ENCODE data around the gene MICAL3.

MICAL3 gene

GRCh38 chr22:17743661-17744411, 280.5 kb downstream of the MICAL3 start:
- no peak overlapping the region for H3K4me3 ChIP-seq (ENCODE audit: low read depth, low read length)
- TF ChIP-seq CTCF (IDR thresholded peaks at IDR 0.05; ENCODE audit: low read depth, low read length) = no peak
- no peak for DNase-seq (ENCODE audit: low read depth, low spot score)
- in situ Hi-C loops (cut with HindIII; ENCODE audit: low sequenced_read_pairs) = no loop called here

- H3K4me3 ChIP-seq (ENCODE audit: low read depth, low read length) = no peak overlapping the region
- DNase-seq (ENCODE audit: low read depth, low spot score) = peak; percentile 68
- in situ Hi-C loops (cut with HindIII; ENCODE audit: low sequenced_read_pairs) = no loop called here
- TF ChIP-seq CTCF (IDR thresholded peaks at IDR 0.05; ENCODE audit: low read depth, low read length) = peak; percentile 89
Observed at GRCh38 chr22:17742527-17742902, 281.8 kb downstream of the MICAL3 start.

GRCh38 chr22:17741866-17742526, 282.4 kb downstream of the MICAL3 start:
- DNase-seq (ENCODE audit: low read depth, low spot score) = no peak
- TF ChIP-seq CTCF (IDR thresholded peaks at IDR 0.05; ENCODE audit: low read depth, low read length) = no peak
- in situ Hi-C loops (cut with HindIII; ENCODE audit: low sequenced_read_pairs) = no loop called here
- no peak overlapping the region for H3K4me3 ChIP-seq (ENCODE audit: low read depth, low read length)

GRCh38 chr22:17739196-17739975, 285.0 kb downstream of the MICAL3 start:
- no peak overlapping the region for H3K4me3 ChIP-seq (ENCODE audit: low read depth, low read length)
- in situ Hi-C loops (cut with HindIII; ENCODE audit: low sequenced_read_pairs) = no loop called here
- TF ChIP-seq CTCF (IDR thresholded peaks at IDR 0.05; ENCODE audit: low read depth, low read length) = no peak
- no peak for DNase-seq (ENCODE audit: low read depth, low spot score)

- no peak overlapping the region for H3K4me3 ChIP-seq (ENCODE audit: low read depth, low read length)
- in situ Hi-C loops (cut with HindIII; ENCODE audit: low sequenced_read_pairs) = no loop called here
- TF ChIP-seq CTCF (IDR thresholded peaks at IDR 0.05; ENCODE audit: low read depth, low read length) = no peak
- DNase-seq (ENCODE audit: low read depth, low spot score) = no peak
Observed at GRCh38 chr22:17738386-17739128, 285.8 kb downstream of the MICAL3 start.

All from astrocyte of the spinal cord (primary cell).